DOHH2 (cell line): Measurements from ENCODE around the gene ATP11A.

Experiments
- H3F3A ChIP-seq: fragments of 200-600 bp; sonication (generic), shearing (Covaris generic); 2 replicates; pipeline ENCODE4 v1.6.0; 2016; ENCODE audit warnings: antibody characterized with exemption, mild to moderate bottlenecking; ENCODE audit not compliant: control insufficient read depth, insufficient read depth
- H3K27ac ChIP-seq: fragments of 200-600 bp; sonication (generic); 2 replicates; pipeline ENCODE4 v1.5.1; 2014; ENCODE audit warnings: low read depth, mild to moderate bottlenecking, low read length, moderate library complexity
- H3K27me3 ChIP-seq: fragments of 200-600 bp; sonication (generic); 2 replicates; pipeline ENCODE4 v1.6.1; 2014; ENCODE audit warnings: mild to moderate bottlenecking, low read length, mixed read lengths; ENCODE audit not compliant: control insufficient read depth
- H3K36me3 ChIP-seq: fragments of 200-600 bp; sonication (generic); 2 replicates; pipeline ENCODE4 v1.6.1; 2014; ENCODE audit warnings: mild to moderate bottlenecking, low read length, moderate library complexity, mixed read lengths; ENCODE audit not compliant: control insufficient read depth
- H3K4me1 ChIP-seq: fragments of 200-600 bp; sonication (generic); 2 replicates; pipeline ENCODE4 v1.6.1; 2014; ENCODE audit warnings: mild to moderate bottlenecking, low read length, mixed read lengths; ENCODE audit not compliant: control insufficient read depth
- H3K4me2 ChIP-seq: fragments of 200-600 bp; sonication (generic); 2 replicates; pipeline ENCODE4 v1.6.0; 2014; ENCODE audit warnings: mild to moderate bottlenecking, low read length, moderate library complexity
- H3K4me3 ChIP-seq: fragments of 200-600 bp; sonication (generic); 2 replicates; pipeline ENCODE4 v1.5.1; 2014; ENCODE audit warnings: mild to moderate bottlenecking, low read length, mixed read lengths
- H3K79me2 ChIP-seq: fragments of 200-600 bp; sonication (generic); 2 replicates; pipeline ENCODE4 v1.6.1; 2014; ENCODE audit warnings: mild to moderate bottlenecking, low read length, mixed read lengths; ENCODE audit not compliant: control insufficient read depth
- H3K9me2 ChIP-seq: fragments of 200-600 bp; sonication (generic); replicated peaks from 2 replicates; pipeline ENCODE4 v1.6.1; 2014; ENCODE audit warnings: mild to moderate bottlenecking, low read length, mixed read lengths; ENCODE audit not compliant: control insufficient read depth
- H3K9me3 ChIP-seq: fragments of 200-600 bp; sonication (generic); 2 replicates; pipeline ENCODE4 v1.6.1; 2014; ENCODE audit warnings: antibody characterized with exemption, low read length, mixed read lengths; ENCODE audit not compliant: control insufficient read depth, insufficient read depth
- H4K20me1 ChIP-seq: fragments of 200-600 bp; sonication (generic); 2 replicates; pipeline ENCODE4 v1.6.0; 2014; ENCODE audit warnings: low read depth, mild to moderate bottlenecking, antibody characterized with exemption, low read length, moderate library complexity; ENCODE audit not compliant: control insufficient read depth, insufficient read depth
- CTCF ChIP-seq: fragments of 200-600 bp; sonication (generic); IDR thresholded peaks from one replicate; pipeline ENCODE4 v1.5.1; 2014; ENCODE audit warnings: antibody characterized with exemption, mild to moderate bottlenecking, low read depth, low read length; ENCODE audit not compliant: poor library complexity, severe bottlenecking
- EZH2phosphoT487 ChIP-seq: fragments of 200-600 bp; sonication (generic); IDR thresholded peaks from 2 replicates; pipeline ENCODE4 v1.6.1; 2017; ENCODE audit warnings: borderline replicate concordance, mild to moderate bottlenecking, antibody characterized with exemption, low read length, moderate library complexity, mixed read lengths

Gene ATP11A

GRCh38 chr13:112755331-112755730 lies 65.5 kb downstream of the ATP11A start:
- 0 out of 2 replicates have a peak, but pooled peaks cover 3% of the 10 kb centered on the region for H4K20me1 ChIP-seq
- H3K4me2 ChIP-seq: no peak overlapping the region
- H3K79me2 ChIP-seq: peaks cover 4% of the 10 kb centered on the region; the same call in 1 of the 2 replicates
- H3K4me3 ChIP-seq: no peak overlapping the region
- H3K9me2 ChIP-seq: no peaks in the 10 kb centered on the region
- peaks cover 5% of the 10 kb centered on the region; the same call in 1 of the 2 replicates for H3K4me1 ChIP-seq
- no peaks in the 10 kb centered on the region for H3K9me3 ChIP-seq
- H3K27ac ChIP-seq: no peak overlapping the region
- no peaks in the 10 kb centered on the region for H3F3A ChIP-seq
- TF ChIP-seq EZH2phosphoT487: no peak
- TF ChIP-seq CTCF: no peak
- H3K36me3 ChIP-seq: no peaks in the 10 kb centered on the region
- no peaks in the 10 kb centered on the region for H3K27me3 ChIP-seq

- Histone ChIP-seq H3K4me2 (no peak overlapping the region), H3K4me3 (no peak overlapping the region), H3K9me2 (no peaks in the 10 kb centered on the region), H4K20me1 (no peaks in the 10 kb centered on the region), H3K79me2 (peaks cover under 1% of the 10 kb centered on the region; the same call in 1 of the 2 replicates), H3K36me3 (no peaks in the 10 kb centered on the region), H3K4me1 (peaks cover 5% of the 10 kb centered on the region; the same call in 1 of the 2 replicates), H3K9me3 (no peaks in the 10 kb centered on the region), H3K27me3 (no peaks in the 10 kb centered on the region), H3K27ac (no peak overlapping the region), H3F3A (no peaks in the 10 kb centered on the region)
- TF ChIP-seq CTCF (no peak), EZH2phosphoT487 (no peak)
Observed at GRCh38 chr13:112756081-112756480, 66.2 kb downstream of the ATP11A start.

GRCh38 chr13:112756511-112756966 lies 66.7 kb downstream of the ATP11A start:
- TF ChIP-seq CTCF: no peak
- no peak for TF ChIP-seq EZH2phosphoT487

More at GRCh38 chr13:112756511-112756966, 66.7 kb downstream of the ATP11A start:
- no peaks in the 10 kb centered on the region for H3F3A ChIP-seq
- H3K79me2 ChIP-seq: no peaks in the 10 kb centered on the region; the same call in 1 of the 2 replicates
- peaks cover 5% of the 10 kb centered on the region; the same call in 1 of the 2 replicates for H3K4me1 ChIP-seq
- no peaks in the 10 kb centered on the region for H3K36me3 ChIP-seq
- no peak overlapping the region for H3K4me2 ChIP-seq
- no peaks in the 10 kb centered on the region for H3K9me3 ChIP-seq
- H3K27ac ChIP-seq: no peak overlapping the region
- no peaks in the 10 kb centered on the region for H3K27me3 ChIP-seq
- H3K4me3 ChIP-seq: no peak overlapping the region
- no peaks in the 10 kb centered on the region for H3K9me2 ChIP-seq
- no peaks in the 10 kb centered on the region for H4K20me1 ChIP-seq
